Inflammatory macrophage treated with lipopolysaccharide for 1 hour (primary cell): Measurements from ENCODE around the gene TXNRD2.
"Not testable (repeated sequence)": the region's sequence is repeated elsewhere in the genome, so short reads cannot be mapped to it uniquely, and the experiment has no call there.

Source experiments
- DNase-seq, 2 donors: peaks; one replicate each; pipeline ENCODE4 v3.0.0-alpha.2; 2020 to 2022

TXNRD2 gene

GRCh38 chr22:19885841-19886592 is 55.6 kb downstream of the TXNRD2 start:
- DNase-seq, result no peak

- no peak for DNase-seq
Measured at GRCh38 chr22:19884954-19885751, 56.5 kb downstream of the TXNRD2 start.

DNA sequence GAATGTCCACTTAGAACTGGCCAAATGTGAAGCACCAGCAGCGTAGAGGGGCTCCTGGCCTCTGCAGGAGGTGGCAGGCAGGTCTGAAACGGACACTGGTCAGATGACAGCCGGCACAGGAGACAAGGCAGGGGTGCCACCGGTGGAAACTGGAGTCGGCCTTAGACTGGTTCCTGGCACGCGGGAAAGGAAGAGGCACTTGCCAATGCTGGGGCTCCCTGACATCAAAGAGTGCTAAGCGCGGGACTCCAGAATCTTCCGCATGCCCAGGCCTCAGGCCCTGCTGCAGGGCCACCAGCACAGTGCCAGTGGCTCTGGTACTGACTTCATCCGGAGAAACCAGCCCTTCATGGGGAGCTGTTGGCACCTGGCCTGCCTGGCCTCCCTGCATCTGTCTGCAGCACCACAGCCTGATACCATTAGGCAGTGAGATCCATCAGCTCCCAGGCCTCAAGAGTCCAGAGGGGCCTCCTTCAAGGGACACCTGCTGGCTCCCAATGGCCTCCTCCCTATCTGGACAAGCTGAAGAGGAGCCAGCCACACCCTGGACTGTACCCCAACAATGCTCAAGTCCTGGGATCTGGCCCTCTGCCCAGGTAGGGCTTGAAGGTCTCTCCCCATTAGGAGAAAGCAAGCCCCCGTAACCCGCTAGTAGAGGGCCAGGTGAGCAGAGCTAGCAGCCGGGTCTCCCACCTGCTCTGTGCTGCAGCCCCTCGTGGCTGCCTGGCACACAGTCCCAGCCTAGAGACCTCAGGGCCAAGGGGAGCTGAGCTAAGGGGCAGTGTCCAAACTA is 57.3 kb downstream of the TXNRD2 start:
- no peak for DNase-seq

- not testable (repeated sequence) for DNase-seq
Measured at GRCh38 chr22:19883446-19883845, 58.2 kb downstream of the TXNRD2 start.

DNA sequence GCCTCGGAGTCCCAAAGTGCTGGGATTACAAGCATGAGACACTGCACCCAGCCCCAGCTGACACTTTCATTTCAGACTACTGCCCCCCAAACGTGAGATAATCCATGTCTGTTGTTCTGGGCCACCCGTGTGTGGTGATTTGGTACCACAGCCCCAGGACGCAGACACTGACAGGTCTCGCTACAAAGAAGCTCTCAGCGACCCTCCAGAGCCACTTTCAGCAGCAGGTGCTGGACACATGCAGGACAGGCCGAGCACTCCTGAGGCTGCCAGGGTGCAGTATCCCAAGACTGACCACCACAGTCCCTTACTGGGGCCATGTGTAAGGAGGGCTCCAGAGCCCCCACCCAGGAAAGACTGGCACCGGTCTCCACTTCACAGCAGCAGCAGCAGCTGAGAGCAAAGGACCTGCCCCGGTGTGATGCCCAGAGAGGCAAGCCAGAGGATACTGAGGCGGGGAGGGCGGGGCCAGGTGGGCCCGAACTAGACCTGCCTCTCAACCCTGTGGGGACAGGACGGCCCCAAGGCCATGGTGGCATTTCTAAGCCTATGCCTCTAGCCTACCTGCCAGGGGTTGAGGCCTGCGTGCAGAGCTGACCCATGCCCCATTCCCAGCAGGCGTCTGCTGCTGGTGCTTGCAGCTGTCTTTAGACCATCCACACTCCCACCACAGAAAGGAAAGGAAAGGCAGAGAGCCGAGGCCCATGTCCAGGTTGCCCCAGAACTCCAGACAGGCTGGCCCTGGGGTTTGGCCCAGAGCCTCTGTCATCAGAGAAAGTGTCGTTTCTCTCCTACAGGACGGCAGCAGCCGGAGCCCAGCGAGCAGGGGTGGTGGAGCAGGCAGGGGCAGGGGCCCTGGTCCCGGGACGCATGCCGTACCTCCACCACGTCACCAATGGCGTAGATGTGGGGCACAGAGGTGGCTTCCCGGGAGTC is 58.9 kb downstream of the TXNRD2 start:
- DNase-seq, result no peak

DNA sequence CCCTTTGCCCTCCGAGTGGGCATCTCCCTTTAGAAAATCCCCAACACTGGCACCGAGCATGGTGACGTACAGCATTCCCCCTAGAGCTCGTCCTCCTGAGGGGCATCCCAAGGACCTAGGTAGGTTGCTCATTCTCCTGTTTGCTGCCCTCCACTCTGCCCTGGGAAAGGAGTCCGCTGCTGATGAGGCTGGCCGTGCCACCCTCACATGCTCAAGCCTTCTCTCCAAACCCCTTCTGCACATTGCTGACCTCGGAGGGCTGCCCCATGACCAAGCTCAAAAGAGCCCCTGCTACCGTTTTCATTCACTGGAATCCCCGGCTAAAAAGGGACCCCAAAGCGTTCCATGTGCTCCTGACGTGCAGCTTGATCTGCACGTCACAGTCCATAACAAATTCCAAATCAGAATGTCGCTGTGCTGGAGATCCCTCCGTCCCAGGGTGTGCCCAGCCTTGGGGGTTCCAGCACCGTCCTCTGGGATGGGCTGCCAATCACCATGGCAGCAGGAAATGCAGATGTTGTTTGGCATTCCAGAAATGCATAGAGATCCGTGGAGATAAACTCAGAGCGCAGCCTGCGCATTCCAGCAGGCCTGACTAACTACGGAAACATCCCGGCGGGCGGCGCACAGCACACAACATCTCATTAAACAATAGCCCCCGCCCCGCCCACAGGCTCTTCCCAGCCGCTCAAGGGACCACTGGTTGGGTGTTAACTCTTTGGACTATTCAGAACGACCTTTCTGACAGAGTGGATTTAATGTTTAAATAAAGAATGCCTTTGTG is 60.6 kb downstream of the TXNRD2 start:
- DNase-seq, result no peak

- no peak for DNase-seq
Measured at GRCh38 chr22:19879992-19880785, 61.4 kb downstream of the TXNRD2 start.

DNA sequence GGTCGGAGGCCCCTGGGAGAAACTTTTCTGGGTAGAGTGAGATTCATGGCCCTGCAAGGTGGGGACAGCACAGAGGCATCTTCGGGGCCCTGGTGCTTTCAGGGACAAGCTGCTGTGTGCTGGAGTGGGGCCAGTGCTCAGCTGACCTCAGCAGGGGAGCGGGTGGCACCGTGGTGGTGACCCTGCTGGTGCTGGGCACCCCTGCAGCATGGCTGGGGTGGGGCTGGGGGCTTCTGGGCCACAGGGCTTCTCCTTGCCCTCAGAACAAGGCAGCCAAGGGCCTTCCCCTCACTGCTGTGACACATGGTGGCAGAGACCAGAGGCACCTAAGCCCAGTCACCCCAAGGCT is 62.0 kb downstream of the TXNRD2 start:
- DNase-seq, result no peak

DNA sequence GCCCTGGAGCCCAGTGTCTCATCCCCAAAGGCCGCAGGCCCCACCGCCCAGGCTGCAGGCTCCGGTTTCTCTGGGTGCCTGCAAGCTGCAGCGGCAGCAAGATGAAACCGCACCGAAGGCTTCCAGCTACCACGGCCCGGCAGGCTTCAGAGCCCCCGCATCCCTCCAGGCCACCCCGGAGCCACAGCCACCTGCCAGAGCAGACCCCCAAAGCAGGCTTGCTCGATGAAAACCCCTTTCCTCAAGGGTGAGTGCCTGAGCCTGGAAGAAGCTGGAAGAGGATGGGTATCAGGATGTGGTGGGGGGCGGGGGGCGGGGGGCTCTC is 62.4 kb downstream of the TXNRD2 start:
- DNase-seq, result no peak

DNA sequence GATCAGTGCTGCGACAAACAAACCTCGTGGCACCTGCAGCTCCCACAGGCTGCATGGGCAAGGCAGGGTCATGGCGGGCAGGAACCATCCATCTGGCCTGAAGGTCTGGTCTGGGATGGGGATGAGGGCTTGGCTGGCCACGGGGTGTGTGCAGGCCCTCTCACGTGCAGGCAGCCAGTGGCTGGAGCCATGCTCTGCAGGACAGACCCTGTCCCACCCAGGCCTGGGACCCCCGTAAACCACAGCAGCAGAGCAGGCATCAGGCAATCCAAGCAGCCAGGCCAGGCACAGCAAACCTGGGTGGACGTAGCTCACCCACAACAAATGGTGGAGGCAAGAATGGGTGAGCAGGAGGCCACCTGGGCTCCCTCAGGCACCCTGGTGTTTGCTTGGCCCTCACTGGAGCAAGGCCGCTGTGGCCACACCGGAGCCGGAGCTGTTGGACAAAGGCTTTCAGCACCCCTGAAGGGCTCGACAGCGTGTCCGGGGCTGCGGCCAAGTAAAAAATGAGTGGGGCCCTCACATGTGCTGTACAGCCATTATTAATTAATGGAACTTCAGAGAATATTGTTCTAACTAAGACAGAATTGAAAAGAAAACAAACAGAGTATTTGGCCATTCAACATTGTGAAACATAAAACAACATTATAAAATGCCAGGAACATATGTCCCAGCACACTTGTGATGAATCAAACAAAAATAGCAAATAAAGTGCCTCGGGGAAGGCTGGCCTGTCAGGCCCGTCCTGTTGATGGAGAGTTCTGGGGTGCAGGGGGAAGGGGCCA is 63.0 kb downstream of the TXNRD2 start:
- DNase-seq, result no peak

DNA sequence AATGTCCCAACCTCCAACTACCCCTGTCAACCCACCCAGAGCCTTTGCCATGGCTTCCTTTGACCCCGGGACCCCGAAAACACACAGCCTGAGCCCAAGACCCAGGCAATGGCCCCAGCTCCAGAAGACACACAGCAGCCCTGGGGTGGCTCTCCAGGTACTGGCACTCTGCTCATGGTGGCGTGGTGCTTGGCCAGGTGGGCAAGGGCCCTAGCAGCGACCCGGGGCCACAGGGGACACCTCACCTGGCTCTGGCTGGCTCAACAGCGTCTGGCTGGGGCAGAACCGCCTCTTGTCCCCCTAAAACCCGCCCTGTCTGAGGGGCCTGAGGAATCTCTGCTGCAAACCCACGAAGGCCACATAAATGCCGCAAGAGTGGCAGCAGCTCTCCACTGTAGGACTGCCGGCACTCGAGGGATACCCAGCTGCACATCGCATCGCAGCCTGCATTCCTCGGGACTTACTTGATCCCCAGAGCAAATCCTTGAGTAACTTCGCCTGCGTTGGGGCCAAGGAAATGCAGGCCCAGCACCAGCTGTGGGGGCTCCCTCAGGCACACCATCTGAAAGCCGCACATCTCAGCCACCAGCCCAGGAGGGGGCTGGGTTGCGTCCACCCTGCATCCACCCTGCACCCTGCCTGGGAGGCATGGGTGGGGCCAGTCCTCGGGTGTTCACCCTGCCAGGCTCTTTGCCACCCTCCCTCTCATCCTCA is 63.8 kb downstream of the TXNRD2 start:
- no peak for DNase-seq

GRCh38 chr22:19876941-19877625 is 64.5 kb downstream of the TXNRD2 start:
- DNase-seq, result no peak

DNA sequence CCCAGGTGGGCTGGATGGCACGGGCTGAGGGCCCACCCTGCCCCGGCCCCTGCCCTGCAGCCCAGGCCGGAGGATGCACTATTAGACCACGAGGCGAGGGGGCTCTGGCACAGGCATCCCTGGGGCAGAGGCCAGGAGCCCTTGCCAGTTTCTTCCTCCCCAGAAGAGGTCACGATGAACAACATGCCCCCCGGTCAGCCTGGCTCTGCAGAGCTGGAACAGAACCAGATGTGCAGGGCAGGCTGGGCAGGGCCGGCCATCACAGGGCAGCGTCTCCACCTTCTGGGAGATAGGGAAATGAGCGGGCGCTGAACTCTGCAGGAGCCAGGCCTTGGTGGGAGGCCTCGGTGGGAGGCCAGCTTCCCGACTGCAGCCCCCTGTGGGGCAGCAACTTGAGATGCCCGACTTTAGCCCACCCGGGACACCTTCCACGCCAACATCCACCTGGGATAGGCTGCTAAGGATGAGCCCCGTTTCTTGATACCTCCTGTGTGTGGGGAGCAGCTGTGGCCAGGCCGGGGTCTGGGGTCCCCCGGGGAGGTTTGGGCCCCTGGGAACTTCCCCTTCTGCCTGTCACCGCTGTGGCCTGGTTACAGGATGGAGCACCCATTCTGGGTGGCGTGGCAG is 65.2 kb downstream of the TXNRD2 start:
- no peak for DNase-seq

GRCh38 chr22:19875531-19876313 is 65.9 kb downstream of the TXNRD2 start:
- DNase-seq, result no peak

DNA sequence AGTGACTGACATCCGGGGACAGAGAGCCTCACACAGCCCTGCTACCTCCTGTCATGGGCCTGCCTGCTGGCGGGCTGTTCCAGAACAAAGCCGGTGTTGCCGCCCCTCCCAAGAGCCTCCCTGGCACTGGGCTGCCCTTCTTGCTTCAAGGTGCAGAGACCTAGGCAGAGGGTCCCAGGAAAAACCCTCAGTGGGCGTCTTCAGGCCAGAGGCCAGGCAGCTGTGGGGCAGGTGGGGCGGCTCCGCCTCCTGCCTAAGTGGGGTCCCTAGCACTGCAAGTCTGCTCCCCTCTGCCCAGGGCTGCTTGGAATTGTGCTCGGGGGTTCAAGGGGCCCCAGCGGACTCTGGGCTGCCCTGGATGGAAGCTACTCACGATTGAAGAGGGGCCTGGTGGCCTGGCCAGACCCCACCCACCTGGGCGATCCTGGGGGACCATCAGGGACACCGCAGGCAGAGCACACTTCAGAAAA is 66.5 kb downstream of the TXNRD2 start:
- no peak for DNase-seq

GRCh38 chr22:19874307-19875060 is 67.1 kb downstream of the TXNRD2 start:
- no peak for DNase-seq

DNA sequence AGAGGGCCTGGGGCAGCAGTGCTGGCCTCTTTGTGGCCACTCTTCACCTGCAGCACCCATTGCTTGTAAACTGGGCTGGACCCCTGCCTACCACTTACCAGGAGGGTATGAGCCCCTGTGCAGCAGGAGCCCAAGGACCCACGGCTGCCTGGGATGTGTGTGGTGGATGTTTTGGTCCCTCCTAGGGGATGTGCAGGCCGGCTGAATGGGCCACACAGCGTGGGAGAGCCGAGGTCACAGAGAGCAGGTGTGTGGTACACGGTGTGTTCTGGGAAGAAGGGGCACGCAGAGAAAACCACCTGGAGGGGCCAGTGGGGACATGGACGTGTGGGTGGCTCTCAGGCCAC is 67.7 kb downstream of the TXNRD2 start:
- no peak for DNase-seq
